Endodermal cell (in vitro differentiated cells): ENCODE measurements around the gene TPX2. TPM values are rescaled to one million over a fixed set of nuclear protein-coding genes. Genes with fewer than 3 reads are reported as not detected.

Source experiments
- DNase-seq: peaks from one replicate; pipeline ENCODE4 v3.0.0-alpha.2; 2017
- H3K27ac ChIP-seq: 2 replicates; pipeline ENCODE4 v1.5.1; 2013; ENCODE audit warnings: mild to moderate bottlenecking, low read depth, low read length, moderate library complexity
- H3K27me3 ChIP-seq: 2 replicates; pipeline ENCODE4 v1.6.1; 2013; ENCODE audit warnings: mild to moderate bottlenecking, low read length, moderate library complexity; ENCODE audit not compliant: insufficient read depth, control insufficient read depth, poor library complexity, severe bottlenecking
- H3K36me3 ChIP-seq: 2 replicates; pipeline ENCODE4 v1.7.0; 2013; ENCODE audit warnings: mild to moderate bottlenecking, low read length, moderate library complexity; ENCODE audit not compliant: control insufficient read depth, insufficient read depth
- H3K4me1 ChIP-seq: one replicate; pipeline ENCODE4 v1.7.0; 2013; ENCODE audit warnings: low read length; ENCODE audit not compliant: control insufficient read depth, insufficient read depth
- H3K4me3 ChIP-seq: 2 replicates; pipeline ENCODE4 v1.5.1; 2013; ENCODE audit warnings: mild to moderate bottlenecking, low read length, moderate library complexity
- H3K9ac ChIP-seq: 2 replicates; pipeline ENCODE4 v1.6.1; 2013; ENCODE audit warnings: mild to moderate bottlenecking, low read length, moderate library complexity; ENCODE audit not compliant: poor library complexity, severe bottlenecking; ENCODE audit errors: extremely low read depth
- H3K9me3 ChIP-seq: 2 replicates; pipeline ENCODE4 v1.6.1; 2013; ENCODE audit warnings: mild to moderate bottlenecking, low read length, moderate library complexity; ENCODE audit not compliant: control insufficient read depth
- H3K27ac Mint-ChIP-seq: 2 replicates; pipeline ENCODE4 v1.8.0; 2020; ENCODE audit warnings: mixed read lengths
- H3K27me3 Mint-ChIP-seq: 2 replicates; pipeline ENCODE4 v1.8.0; 2021; ENCODE audit warnings: mild to moderate bottlenecking, mixed read lengths; ENCODE audit not compliant: insufficient read depth
- H3K36me3 Mint-ChIP-seq: 2 replicates; pipeline ENCODE4 v1.8.0; 2020; ENCODE audit warnings: low read depth, mixed read lengths
- H3K4me1 Mint-ChIP-seq: 2 replicates; pipeline ENCODE4 v1.8.0; 2020; ENCODE audit warnings: mixed read lengths
- H3K4me3 Mint-ChIP-seq: 2 replicates; pipeline ENCODE4 v1.8.0; 2020; ENCODE audit warnings: mild to moderate bottlenecking, moderate library complexity, mixed read lengths
- H3K9me3 Mint-ChIP-seq: 2 replicates; pipeline ENCODE4 v1.8.0; 2020; ENCODE audit warnings: mild to moderate bottlenecking, mixed read lengths
- WGBS, 2 experiments: methylation state at CpG; one replicate each; pipeline versions ENCODE4 v1.1.5 to v1.1.7; 2013; ENCODE audit warnings: missing lambda C conversion rate in 2 of 2, mixed read lengths in 1 of 2; ENCODE audit not compliant: insufficient coverage in 1 of 2, insufficient read length in 1 of 2; 5-methylcytosine and 5-hydroxymethylcytosine counted together
- total RNA-seq, 2 donors: library from RNA; stranded (reverse); fragmentation: NEBNext Ultra II Directional in 1 of 2; extraction: Animal tissue kit (Norgen Biotek cat#: 25700) in 1 of 2; gene quantifications; 2 replicates in 1 of 2; 3 replicates in 1 of 2; pipeline ENCODE4 v1.2.1, GENCODE V29; 2021
- TF ChIP-seq, protein P1 (sequence below): fragments of 200-600 bp; sonication (generic); conservative IDR thresholded peaks from 2 replicates; pipeline ENCODE4 v1.5.0; 2021; ENCODE audit warnings: antibody characterized with exemption, mild to moderate bottlenecking

The TPX2 gene
- total RNA-seq, 2 donors from 2014 or later, result 108 to 118 TPM

GRCh38 chr20:31705598-31706597 is 33.2 kb upstream of the TPX2 start:
- H3K27ac Mint-ChIP-seq, result peak overlapping the region; percentile 60
- no peaks in the 10 kb centered on the region for H3K9me3 Mint-ChIP-seq
- Histone ChIP-seq H3K27ac (no peak overlapping the region), H3K36me3 (peaks cover 35% of the 10 kb centered on the region), H3K27me3 (no peaks in the 10 kb centered on the region), H3K9ac (no peak overlapping the region), H3K9me3 (no peaks in the 10 kb centered on the region), H3K4me3 (no peak overlapping the region), H3K4me1 (peaks cover 17% of the 10 kb centered on the region)
- peaks cover 32% of the 10 kb centered on the region for H3K4me1 Mint-ChIP-seq
- H3K4me3 Mint-ChIP-seq, result no peak overlapping the region
- no peaks in the 10 kb centered on the region for H3K27me3 Mint-ChIP-seq
- peak; percentile 38 for DNase-seq
- TF ChIP-seq, protein P1, sequence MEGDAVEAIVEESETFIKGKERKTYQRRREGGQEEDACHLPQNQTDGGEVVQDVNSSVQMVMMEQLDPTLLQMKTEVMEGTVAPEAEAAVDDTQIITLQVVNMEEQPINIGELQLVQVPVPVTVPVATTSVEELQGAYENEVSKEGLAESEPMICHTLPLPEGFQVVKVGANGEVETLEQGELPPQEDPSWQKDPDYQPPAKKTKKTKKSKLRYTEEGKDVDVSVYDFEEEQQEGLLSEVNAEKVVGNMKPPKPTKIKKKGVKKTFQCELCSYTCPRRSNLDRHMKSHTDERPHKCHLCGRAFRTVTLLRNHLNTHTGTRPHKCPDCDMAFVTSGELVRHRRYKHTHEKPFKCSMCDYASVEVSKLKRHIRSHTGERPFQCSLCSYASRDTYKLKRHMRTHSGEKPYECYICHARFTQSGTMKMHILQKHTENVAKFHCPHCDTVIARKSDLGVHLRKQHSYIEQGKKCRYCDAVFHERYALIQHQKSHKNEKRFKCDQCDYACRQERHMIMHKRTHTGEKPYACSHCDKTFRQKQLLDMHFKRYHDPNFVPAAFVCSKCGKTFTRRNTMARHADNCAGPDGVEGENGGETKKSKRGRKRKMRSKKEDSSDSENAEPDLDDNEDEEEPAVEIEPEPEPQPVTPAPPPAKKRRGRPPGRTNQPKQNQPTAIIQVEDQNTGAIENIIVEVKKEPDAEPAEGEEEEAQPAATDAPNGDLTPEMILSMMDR, result no peak
- H3K36me3 Mint-ChIP-seq, result peaks cover 35% of the 10 kb centered on the region
- 97 to 100% methylated on average over 1 to 4 of the region's 4 CpGs for WGBS, 2 experiments

GRCh38 chr20:31706607-31707257 is 32.4 kb upstream of the TPX2 start:
- no peaks in the 10 kb centered on the region for H3K9me3 ChIP-seq
- WGBS, 2 experiments, result 98% methylated on average over 2 of the region's 2 CpGs; no CpG with 5 or more reads in 1 of the 2 experiments
- no peak overlapping the region for H3K9ac ChIP-seq
- Mint-ChIP-seq H3K4me1 (peaks cover 40% of the 10 kb centered on the region), H3K4me3 (no peak overlapping the region), H3K36me3 (peaks cover 31% of the 10 kb centered on the region), H3K27me3 (no peaks in the 10 kb centered on the region), H3K9me3 (no peaks in the 10 kb centered on the region), H3K27ac (no peak overlapping the region)
- DNase-seq, result no peak
- peaks cover 25% of the 10 kb centered on the region for H3K4me1 ChIP-seq
- TF ChIP-seq, protein P1, result no peak
- no peak overlapping the region for H3K4me3 ChIP-seq
- H3K27ac ChIP-seq, result no peak overlapping the region
- no peaks in the 10 kb centered on the region for H3K27me3 ChIP-seq
- H3K36me3 ChIP-seq, result peaks cover 32% of the 10 kb centered on the region

GRCh38 chr20:31707258-31707615 is 31.9 kb upstream of the TPX2 start:
- peaks cover 25% of the 10 kb centered on the region for H3K4me1 ChIP-seq
- TF ChIP-seq, protein P1, result no peak
- H3K4me3 Mint-ChIP-seq, result no peak overlapping the region

More at GRCh38 chr20:31707258-31707615, 31.9 kb upstream of the TPX2 start:
- Histone ChIP-seq H3K9me3 (no peaks in the 10 kb centered on the region), H3K27me3 (no peaks in the 10 kb centered on the region), H3K27ac (no peak overlapping the region), H3K4me3 (no peak overlapping the region), H3K36me3 (peaks cover 28% of the 10 kb centered on the region), H3K9ac (no peak overlapping the region)
- no peak for DNase-seq
- H3K27ac Mint-ChIP-seq, result no peak overlapping the region
- no peaks in the 10 kb centered on the region for H3K27me3 Mint-ChIP-seq
- WGBS, 2 experiments, result 98 to 100% methylated on average over 3 to 5 of the region's 5 CpGs
- peaks cover 26% of the 10 kb centered on the region for H3K36me3 Mint-ChIP-seq
- no peaks in the 10 kb centered on the region for H3K9me3 Mint-ChIP-seq
- H3K4me1 Mint-ChIP-seq, result peaks cover 43% of the 10 kb centered on the region
